Measurements from ENCODE around the gene KIF5A.

DNA sequence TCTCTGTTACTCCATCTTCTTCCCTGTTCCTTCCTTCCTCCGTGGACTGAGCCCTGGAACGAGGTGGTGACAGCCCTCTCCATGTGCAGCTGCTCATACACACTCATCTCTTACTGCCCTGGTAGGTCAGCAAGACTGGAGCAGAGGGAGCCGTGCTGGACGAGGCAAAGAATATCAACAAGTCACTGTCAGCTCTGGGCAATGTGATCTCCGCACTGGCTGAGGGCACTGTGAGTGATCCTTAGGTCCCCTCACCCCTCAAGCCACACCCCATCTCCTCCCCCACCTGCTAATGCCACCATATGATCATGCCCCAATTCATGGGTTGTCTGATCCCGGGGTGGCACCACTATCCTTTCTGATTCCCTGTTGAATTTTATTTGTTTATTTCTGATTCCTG lies 19.0 kb downstream of the KIF5A start:
- TF ChIP-seq, protein P1, sequence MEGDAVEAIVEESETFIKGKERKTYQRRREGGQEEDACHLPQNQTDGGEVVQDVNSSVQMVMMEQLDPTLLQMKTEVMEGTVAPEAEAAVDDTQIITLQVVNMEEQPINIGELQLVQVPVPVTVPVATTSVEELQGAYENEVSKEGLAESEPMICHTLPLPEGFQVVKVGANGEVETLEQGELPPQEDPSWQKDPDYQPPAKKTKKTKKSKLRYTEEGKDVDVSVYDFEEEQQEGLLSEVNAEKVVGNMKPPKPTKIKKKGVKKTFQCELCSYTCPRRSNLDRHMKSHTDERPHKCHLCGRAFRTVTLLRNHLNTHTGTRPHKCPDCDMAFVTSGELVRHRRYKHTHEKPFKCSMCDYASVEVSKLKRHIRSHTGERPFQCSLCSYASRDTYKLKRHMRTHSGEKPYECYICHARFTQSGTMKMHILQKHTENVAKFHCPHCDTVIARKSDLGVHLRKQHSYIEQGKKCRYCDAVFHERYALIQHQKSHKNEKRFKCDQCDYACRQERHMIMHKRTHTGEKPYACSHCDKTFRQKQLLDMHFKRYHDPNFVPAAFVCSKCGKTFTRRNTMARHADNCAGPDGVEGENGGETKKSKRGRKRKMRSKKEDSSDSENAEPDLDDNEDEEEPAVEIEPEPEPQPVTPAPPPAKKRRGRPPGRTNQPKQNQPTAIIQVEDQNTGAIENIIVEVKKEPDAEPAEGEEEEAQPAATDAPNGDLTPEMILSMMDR (IDR thresholded peaks at IDR 0.05), result no peak
- no peak for TF ChIP-seq POLR2A (IDR thresholded peaks at IDR 0.05)
- no peak for TF ChIP-seq EP300 (IDR thresholded peaks at IDR 0.05)
